RWPE2 (cell line): ENCODE measurements around the gene ELL3.
"Not testable (repeated sequence)": the region's sequence is repeated elsewhere in the genome, so short reads cannot be mapped to it uniquely, and the experiment has no call there.

Experiments used
- ATAC-seq: fragments of 200-7000 bp; cut with Tn5 transposase; 3 replicates; pipeline ENCODE4 v1.9.1; 2021; ENCODE audit warnings: low read depth
- DNase-seq: peaks from one replicate; pipeline ENCODE4 v3.0.0-alpha.2; 2020; ENCODE audit warnings: low spot score
- H3K27ac ChIP-seq: fragments of 450-650 bp; 2 replicates; pipeline ENCODE4 v1.5.1; 2017; ENCODE audit warnings: mild to moderate bottlenecking; ENCODE audit not compliant: poor library complexity, severe bottlenecking
- H3K27me3 ChIP-seq: fragments of 250-450 bp; sonication (Bioruptor Pico); 2 replicates; pipeline ENCODE4 v1.5.1; 2021; ENCODE audit warnings: mild to moderate bottlenecking, moderate library complexity; ENCODE audit not compliant: insufficient read depth, poor library complexity, severe bottlenecking
- H3K36me3 ChIP-seq: fragments of 250-450 bp; sonication (Bioruptor Pico); 2 replicates; pipeline ENCODE4 v1.5.1; 2020; ENCODE audit warnings: low read depth, mild to moderate bottlenecking, moderate library complexity
- H3K4me1 ChIP-seq: fragments of 250-450 bp; sonication (Bioruptor Pico); 2 replicates; pipeline ENCODE4 v1.5.1; 2021; ENCODE audit warnings: mild to moderate bottlenecking, moderate library complexity; ENCODE audit not compliant: insufficient read depth, poor library complexity, severe bottlenecking
- H3K4me3 ChIP-seq: fragments of 250-450 bp; sonication (Bioruptor Pico); 2 replicates; pipeline ENCODE4 v1.5.1; 2021; ENCODE audit warnings: mild to moderate bottlenecking, moderate library complexity; ENCODE audit not compliant: severe bottlenecking
- H3K9me3 ChIP-seq: fragments of 250-450 bp; sonication (Bioruptor Pico); 2 replicates; pipeline ENCODE4 v1.5.1; 2021; ENCODE audit warnings: mild to moderate bottlenecking, moderate library complexity; ENCODE audit not compliant: severe bottlenecking
- TF ChIP-seq, protein P1 (sequence below): fragments of 450-650 bp; IDR thresholded peaks from one replicate; pipeline ENCODE4 v1.5.1; 2017; ENCODE audit warnings: mild to moderate bottlenecking, moderate library complexity; ENCODE audit not compliant: poor library complexity, severe bottlenecking

The ELL3 gene

DNA sequence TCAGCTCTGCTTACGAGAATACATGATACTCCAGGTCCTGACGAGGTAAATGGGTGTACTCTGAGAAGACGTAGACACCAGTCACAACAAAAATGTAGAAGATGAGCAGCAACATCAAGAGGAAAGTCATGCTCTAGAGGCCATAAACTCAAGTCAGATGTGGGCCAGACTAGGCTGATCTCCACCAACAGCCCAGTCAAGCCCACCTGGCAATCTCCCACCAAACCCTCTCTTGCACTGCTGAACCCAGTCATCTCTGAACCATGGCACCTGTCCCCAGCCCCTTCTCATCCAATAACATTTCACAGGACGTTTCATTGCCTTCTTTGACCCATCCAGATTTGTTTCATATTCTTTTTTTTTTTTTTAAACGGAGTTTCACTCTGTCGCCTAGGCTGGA, 41.4 kb downstream of the ELL3 start:
- no peak for ATAC-seq
- Histone ChIP-seq H3K9me3 (no peaks in the 10 kb centered on the region), H3K4me3 (no peak overlapping the region)

DNA sequence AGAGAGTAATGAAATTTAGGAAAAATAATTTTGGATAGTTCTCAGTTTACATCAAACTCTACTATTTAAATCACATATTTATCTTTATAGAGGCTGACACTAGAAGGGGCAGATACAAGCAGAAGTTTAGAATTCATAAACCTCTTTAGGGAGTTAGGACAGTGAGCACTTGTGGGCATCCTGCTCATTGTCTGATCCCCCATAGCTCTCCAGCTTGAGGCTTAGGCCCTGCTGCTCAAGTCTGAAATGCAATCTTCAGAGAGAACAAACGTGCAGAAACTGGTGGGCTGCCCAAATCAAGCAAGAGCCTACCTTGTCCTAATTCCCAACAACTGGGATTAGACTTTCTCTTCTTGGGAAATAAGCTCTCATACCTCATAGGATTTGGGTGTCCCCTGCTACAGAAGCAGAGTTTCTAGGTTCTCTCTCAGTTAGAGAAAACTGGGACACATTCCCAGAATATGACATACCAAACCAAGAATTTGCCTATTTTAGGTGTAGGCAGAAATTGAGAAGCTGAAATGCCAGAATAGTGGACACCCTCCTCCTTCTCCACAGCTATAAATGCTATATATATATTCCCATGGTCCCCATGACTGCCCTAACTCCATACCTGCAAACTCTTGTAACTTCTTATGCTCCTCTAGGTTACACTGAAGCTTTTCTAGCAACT, 48.6 kb downstream of the ELL3 start:
- not testable (repeated sequence) for H3K36me3 ChIP-seq, H3K9me3 ChIP-seq, H3K27me3 ChIP-seq, H3K27ac ChIP-seq, H3K4me1 ChIP-seq, DNase-seq, H3K4me3 ChIP-seq
- peak; percentile 18; the same call in 1 of the 3 replicates for ATAC-seq

More for the DNA sequence above, 41.4 kb downstream of the ELL3 start:
- TF ChIP-seq, protein P1, sequence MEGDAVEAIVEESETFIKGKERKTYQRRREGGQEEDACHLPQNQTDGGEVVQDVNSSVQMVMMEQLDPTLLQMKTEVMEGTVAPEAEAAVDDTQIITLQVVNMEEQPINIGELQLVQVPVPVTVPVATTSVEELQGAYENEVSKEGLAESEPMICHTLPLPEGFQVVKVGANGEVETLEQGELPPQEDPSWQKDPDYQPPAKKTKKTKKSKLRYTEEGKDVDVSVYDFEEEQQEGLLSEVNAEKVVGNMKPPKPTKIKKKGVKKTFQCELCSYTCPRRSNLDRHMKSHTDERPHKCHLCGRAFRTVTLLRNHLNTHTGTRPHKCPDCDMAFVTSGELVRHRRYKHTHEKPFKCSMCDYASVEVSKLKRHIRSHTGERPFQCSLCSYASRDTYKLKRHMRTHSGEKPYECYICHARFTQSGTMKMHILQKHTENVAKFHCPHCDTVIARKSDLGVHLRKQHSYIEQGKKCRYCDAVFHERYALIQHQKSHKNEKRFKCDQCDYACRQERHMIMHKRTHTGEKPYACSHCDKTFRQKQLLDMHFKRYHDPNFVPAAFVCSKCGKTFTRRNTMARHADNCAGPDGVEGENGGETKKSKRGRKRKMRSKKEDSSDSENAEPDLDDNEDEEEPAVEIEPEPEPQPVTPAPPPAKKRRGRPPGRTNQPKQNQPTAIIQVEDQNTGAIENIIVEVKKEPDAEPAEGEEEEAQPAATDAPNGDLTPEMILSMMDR = no peak
- no peaks in the 10 kb centered on the region for H3K36me3 ChIP-seq
- no peak overlapping the region for H3K27ac ChIP-seq
- no peak for DNase-seq
- H3K27me3 ChIP-seq = no peaks in the 10 kb centered on the region
- H3K4me1 ChIP-seq = no peaks in the 10 kb centered on the region

DNA sequence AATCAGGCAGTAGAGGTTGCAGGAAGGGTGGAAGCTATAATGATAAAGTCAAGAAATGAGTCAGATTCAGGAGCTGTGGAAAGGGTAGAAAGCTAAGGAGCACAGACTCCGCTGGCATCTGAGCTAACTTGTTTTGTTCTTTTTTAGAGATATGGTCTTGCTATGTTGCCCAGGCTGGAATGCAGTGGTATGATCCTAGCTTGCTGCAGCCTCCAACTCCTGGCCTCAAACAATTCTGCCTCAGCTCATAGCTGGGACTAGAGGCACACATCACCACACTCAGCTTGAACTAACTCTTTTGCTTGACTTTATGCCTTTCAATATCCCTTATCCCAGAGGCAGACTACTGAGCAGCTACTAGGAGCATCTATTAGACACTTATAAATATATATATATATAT, 50.5 kb downstream of the ELL3 start:
- H3K36me3 ChIP-seq, ATAC-seq, H3K27me3 ChIP-seq, H3K9me3 ChIP-seq, H3K4me1 ChIP-seq, DNase-seq, H3K27ac ChIP-seq, H3K4me3 ChIP-seq: not testable (repeated sequence)

DNA sequence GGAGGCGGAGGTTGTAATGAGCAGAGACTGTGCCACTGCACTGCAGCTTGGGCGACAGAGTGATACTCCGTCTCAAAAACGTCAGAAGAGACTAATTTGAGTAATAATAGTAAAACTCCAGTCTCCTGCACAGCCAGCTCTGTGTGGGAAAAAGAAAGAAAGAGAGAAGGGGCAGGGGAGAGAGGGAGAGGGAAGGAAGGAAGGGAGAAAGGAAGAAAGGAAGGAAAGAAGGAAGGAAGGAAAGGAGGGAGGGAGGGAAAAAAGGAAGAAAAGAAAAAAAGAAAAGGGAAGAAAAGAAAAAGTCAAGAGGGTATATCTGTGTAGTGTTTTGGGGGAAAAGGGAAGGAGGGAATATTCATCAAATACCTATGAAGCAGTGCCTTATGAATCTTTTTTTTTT, 53.6 kb downstream of the ELL3 start:
- ATAC-seq (no peak), DNase-seq (no peak)
- Histone ChIP-seq H3K4me3 (no peak overlapping the region), H3K9me3 (no peaks in the 10 kb centered on the region), H3K36me3 (no peaks in the 10 kb centered on the region), H3K27me3 (no peaks in the 10 kb centered on the region), H3K4me1 (no peaks in the 10 kb centered on the region), H3K27ac (no peak overlapping the region)
- TF ChIP-seq, protein P1 = no peak
